Fibroblast of skin of left quadriceps (primary cell): ENCODE results near the gene SPATA7.
"Not testable (repeated sequence)": the region's sequence is repeated elsewhere in the genome, so short reads cannot be mapped to it uniquely, and the experiment has no call there.

Experiments
- DNase-seq, 2 experiments: peaks; one replicate each; pipeline ENCODE4 v3.0.0-alpha.2; 2013; ENCODE audit warnings: low read depth in 2 of 2

SPATA7 gene, protein sequence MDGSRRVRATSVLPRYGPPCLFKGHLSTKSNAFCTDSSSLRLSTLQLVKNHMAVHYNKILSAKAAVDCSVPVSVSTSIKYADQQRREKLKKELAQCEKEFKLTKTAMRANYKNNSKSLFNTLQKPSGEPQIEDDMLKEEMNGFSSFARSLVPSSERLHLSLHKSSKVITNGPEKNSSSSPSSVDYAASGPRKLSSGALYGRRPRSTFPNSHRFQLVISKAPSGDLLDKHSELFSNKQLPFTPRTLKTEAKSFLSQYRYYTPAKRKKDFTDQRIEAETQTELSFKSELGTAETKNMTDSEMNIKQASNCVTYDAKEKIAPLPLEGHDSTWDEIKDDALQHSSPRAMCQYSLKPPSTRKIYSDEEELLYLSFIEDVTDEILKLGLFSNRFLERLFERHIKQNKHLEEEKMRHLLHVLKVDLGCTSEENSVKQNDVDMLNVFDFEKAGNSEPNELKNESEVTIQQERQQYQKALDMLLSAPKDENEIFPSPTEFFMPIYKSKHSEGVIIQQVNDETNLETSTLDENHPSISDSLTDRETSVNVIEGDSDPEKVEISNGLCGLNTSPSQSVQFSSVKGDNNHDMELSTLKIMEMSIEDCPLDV

DNA sequence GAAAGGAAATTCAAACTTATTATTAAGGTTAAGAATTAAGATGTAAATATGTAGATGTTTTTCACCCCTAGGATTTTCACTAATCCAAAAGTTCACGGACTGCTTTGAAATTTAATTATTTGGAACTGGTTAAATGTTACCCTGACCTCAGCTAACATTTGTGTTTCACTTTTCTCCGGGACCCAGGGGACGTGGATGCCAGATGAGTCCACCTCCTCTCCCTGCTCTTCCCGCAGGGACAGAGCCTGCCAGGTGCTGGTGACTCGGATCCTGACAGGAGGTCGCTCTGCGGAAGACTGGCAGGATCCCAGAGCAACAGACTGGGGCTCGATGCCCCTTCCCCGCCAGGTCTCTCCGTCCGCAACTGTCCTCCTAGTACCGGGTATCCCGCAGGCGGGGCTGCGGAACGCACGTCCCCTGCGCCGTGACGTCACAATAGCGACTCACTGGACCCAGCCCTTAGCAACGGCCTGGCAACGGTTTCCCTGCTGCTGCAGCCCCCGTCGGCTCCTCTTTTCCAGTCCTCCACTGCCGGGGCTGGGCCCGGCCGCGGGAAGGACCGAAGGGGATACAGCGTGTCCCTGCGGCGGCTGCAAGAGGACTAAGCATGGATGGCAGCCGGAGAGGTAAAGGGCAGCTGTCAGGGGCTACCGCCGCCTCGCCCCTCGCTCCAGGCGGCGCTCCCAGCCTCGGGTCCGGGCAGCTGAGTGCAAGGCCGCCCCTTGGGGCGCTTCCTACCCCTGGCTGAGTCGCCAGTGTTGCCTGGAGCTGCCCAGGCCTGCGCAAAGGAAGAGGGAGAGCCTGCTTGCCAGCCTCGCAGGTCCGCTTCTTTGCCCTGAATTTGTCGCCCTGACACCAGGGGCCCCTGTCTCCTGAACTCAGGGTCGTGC, at the start of gene SPATA7:
TSS of gene SPATA7 (plus strand) at position 446 of the 890 bp plus-strand sequence. CDS start at position 608, 162 bp downstream.
- DNase-seq = peak; percentile 65 to 70

DNA sequence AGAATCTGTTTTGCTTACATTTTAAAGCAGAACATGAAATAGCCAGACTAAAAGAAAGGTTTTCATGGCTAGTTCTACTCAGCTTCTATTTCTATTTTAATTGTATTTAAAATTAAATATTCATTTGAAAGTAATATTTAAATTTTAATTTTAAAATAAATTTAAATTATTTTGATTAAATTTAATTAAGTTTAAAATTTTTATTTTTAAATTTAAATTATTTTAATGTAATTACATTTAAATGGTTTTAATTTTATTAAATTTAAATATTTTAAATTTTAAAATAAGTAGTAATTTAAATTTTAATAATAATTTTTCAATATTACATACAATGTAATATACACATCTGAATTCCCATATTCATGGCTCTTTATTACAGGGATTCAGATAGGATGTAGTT, 45.1 kb upstream of the SPATA7 start:
- no peak for DNase-seq

DNA sequence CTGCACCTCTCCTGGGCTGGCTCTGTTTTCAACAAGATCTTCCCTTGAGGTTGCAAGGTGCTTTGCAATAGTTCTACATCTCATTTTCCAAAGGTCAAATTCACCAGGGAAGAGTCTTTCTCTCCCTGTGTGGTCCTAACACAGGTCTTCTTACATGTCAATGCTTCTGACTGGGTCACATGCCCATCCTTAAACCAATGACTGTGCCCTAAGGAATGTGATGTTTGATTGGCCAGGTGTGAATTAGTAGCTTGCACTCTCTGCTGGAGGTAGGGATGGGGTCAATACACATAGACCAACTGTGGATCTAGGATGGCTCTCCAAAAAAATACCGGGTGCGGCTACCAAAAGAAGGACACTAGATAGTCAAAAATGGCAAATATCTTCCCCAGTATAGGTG, 42.5 kb upstream of the SPATA7 start:
- no peak for DNase-seq

DNA sequence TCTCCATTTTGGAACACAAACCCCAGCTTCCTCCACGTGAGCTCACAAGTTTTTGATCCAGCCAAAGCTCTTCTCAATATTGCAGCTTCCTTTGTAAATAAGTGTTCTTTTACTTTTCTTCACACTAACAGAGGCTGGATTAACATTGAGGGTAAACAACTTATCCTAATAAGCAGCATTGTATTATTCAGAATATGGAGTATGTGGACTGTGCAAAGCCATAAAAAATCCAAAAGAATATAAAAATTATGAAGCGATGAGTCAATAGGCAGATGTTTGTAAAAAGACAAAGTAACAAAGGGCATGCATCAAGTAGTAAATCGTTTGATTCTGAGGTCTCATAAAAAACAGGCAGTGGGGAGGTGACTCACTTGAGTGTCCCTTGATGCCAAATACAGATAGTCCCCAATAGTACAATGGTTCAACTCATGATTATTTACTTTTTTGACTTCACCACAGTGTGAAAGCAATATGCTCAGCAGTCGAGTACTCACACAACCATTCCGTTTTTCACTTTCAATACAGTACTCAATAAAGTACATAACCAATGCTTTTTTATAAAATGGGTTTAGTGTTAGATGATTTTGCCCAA, 39.3 kb upstream of the SPATA7 start:
- DNase-seq = no peak

DNA sequence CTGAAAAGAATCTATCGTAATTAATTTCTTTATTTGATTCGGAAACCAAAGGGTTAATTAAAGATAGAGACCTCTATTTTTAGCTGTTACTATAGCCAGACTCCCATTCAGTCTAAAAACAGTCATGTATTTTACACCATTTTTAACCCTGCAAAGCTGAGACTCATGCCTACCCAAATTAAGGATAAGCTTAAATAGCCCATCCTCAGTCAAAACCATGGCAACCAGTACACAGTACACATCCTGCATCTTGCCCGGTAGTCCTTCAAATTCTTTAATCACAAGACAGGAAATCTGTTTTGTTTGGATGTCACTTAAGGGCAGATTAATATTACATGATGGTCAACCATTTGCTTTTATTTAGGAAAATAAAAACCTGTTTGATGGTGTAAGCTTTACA, 36.9 kb upstream of the SPATA7 start:
- no peak for DNase-seq

DNA sequence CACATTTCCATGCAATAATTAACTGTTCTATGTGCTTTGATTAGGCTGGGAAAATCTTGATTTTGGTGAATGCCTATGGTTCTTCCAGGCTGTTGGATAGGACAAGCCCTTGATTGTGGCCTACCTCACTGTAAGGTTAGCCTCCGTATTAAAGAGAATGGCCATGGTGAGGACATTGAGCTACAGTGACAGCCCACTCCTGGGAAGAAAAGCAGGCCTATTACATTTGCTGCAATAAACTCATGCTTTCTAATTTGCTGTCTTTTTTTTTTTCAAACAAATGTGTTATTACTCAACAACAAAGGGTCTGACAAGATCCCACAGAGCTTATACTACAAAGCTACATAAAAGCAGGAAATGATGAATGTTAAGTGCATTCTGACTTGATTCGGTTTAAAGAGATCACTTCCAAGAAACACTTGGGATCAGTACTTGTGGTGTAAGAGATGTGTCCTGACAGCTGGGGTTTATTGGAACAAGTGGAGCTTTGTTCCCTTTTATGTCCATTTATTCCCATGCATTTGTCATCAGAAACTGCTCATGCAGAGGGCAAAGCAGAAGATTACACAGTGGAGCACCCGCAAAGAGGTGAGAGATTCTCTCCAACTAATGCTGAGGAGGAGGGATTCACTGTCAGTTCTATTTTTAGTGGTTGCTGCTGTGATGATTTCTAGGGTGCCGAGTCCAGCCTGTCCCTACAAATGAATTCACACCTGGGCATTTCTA, 33.3 kb upstream of the SPATA7 start:
- no peak for DNase-seq

DNA sequence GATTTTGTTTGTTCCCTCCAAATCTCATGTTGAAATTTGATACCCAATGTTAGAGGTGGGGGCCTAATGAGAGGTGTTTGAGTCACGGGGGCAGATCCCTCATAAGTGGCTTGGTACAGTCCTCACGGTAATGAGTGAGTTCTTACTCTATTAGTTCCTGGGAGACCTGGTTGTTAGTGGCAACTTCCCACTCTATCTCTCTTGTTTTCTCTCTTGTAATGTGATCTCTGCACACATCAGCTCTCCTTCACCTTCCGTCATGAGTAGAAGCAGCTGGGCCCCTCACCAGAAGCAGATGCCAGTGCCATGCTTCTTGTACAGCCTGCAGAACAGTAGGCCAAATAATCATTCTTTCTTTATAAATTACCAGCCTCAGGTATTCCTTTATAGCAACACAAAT, 32.8 kb upstream of the SPATA7 start:
- DNase-seq = no peak

DNA sequence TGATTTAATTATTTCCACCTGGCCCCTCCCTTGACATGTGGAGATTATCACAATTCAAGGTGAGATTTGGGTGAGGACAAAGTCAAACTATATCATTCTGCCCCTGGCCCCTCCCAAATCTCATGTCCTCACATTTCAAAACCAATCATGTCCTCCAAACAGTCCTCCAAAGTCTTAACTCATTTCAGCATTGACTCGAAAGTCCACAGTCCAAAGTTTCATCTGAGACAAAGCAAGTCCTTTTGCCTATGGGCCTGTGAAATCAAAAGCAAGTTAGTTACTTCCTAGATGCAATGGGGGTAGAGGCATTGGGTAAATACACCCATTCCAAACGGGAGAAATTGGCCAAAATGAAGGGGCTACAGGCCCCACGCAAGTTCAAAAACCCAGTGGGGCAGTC, 31.1 kb upstream of the SPATA7 start:
- no peak for DNase-seq

DNA sequence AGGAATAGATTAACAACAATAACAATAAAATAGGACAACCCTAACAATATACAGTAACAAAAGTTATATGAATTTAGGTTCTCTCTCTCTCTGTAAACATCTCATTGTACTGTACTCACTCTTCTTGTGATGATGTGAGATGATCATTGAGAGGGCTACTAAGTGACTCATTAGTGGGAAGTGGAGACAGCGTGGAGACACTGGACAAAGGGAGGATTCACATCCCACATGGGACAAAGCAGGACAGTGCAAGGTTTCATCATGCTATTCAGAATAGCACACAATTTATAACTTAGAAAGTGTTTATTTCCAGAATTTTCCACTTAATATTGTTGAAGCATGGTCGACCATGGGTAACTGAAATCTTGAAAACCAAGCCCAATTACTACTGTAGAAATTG, 26.0 kb upstream of the SPATA7 start:
- DNase-seq = no peak

DNA sequence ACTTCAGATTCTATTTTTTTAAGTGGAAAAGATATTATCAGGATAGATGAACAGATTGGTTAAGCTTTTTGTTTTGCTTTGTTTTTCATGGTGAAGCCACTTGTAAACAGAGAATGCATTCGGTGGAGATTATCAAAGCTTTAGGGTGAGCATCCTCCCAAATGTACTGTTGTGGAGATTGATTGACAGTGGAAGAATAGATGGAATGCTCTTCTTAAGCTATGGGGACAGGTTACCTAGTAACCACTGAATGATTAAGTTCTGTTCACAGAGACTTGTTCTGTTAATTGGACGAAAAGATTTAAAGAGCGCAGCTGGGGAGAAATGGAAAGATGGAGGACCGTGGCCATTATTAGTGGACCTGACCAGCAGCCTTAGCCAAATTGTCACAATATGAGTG, 21.8 kb upstream of the SPATA7 start:
- no peak for DNase-seq

DNA sequence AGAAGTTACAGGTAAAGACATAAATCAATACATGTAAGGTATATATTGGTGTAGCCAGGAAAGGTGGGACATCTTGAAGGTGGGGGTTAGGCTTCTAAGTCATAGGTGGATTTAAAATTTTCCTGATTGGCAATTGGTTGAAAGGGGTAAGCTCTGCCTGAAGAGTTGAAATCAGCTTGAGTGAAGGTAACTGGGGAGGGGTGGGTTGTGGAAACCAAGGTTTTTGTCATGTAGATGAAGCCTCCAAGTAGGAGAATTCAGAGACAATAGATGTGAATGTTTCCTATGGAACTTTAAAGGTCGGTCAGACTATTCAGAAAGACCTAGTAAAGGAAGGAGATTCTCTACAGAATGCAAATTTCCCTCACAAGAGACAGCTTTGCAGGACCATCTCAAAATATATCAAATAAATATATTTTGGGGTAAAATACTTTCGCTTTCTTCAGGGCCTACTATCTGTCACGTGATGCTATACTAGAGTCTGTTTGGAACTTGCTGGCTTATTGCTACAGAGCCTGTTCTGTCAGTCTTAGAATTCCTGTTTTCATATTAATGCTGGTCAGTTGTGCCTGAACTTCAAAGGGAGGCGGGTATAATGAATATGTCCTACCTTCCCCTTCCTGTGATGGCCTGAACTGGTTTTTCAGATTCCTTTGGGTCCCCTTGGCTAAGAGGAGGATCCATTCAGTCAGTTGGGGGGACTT, 20.6 kb upstream of the SPATA7 start:
- DNase-seq = no peak

DNA sequence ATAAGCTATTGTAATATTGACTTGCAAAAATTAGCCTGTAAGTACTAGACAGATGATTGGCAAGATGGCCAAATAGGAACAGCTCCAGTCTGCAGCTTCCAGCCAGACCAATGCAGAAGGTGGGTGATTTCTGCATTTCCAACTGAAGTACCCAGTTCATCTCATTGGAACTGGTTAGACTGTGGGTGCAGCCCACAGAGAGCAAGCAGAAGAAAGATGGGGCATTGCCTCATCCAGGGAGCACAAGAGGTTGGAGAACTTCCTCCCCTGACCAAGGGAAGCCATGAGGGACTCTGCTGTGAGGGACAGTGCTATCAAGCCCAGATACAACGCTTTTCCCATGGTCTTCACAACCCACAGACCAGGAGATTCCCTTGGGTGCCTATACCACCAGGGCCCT, 16.0 kb upstream of the SPATA7 start:
- DNase-seq = no peak

DNA sequence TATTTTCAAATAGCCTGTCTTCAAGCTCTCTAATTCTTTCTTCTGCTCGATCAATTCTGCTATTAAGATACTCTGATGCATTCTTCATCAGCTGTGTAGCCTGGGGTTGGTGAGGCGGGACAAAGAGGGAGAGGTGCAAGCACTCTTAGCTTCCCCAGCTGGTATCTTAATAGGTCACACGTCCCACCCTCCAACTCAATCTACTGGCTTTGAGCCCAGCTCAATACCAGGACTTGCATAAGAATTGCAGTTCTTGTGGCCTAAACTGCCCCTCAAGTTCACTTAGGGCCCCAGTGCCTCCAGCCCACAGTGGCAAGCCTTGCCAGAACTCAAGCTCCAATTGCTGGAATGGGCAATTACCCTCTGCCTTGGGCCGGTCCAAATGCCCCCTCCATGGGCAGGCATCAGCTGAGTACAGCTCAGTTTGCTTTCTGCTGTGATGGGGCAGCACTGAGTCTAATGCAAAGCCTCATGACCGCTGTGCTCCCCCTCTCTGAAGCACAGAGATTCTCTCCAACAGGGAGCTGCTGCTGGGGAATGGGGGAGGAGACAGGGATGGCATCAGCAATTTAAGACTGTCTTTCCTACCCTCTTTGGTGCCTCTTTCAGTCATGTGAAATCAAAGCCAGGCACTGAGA, 5.6 kb upstream of the SPATA7 start:
- no peak for DNase-seq

DNA sequence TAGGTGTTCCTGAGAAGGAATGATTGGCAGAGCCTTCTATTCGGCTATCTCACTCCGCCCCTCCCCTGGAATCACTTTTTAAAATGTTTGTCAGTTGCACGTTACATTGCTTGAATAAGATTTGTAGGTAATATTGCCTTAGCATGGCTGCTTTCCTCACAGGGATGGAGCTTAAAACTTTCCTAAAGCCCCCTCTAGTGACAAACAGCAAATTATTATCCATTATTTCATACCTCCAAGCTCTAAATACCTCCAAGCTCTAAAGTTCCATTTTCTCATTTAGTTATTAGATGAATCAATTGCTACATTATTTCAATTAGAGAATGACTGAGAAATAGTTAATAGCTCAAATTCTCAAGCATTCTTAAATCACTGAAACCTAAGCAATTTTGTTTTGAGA, 5.1 kb upstream of the SPATA7 start:
- no peak for DNase-seq

DNA sequence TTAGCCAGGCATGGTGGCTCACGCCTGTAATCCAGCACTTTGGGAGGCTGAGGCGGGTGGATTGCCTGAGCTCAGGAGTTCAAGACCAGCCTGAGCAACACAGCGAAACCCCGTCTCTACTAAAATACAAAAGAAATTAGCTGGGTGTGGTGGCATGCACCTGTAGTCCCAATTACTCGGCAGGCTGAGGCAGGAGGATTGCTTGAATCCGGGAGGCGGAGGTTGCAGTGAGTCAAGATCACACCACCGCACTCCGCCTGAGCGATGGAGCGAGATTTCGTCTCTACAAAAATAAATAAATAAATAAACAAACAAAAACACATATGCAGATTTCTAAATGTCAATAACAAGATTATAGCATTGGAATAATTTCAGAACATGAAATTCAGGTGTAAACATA, 3.8 kb upstream of the SPATA7 start:
- not testable (repeated sequence) for DNase-seq

DNA sequence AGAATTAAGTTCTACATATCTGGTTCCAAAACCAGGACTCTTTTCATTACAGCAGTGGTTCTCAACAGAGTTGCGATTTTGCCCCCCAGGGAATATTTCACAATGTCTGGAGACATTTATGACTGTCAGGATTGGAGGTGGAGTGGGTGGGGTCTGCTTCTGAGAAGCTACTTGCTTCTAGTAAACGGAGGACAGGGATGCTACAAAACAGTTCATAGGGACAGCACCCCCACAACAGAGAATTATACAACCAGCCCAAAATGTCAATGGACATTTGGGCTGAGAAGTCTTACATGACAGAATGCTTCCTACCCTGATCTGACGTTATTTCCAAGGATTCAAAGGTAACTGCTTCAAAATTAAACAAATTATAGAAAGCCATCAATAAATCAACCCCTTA, 739 bp upstream of the SPATA7 start:
- no peak for DNase-seq

DNA sequence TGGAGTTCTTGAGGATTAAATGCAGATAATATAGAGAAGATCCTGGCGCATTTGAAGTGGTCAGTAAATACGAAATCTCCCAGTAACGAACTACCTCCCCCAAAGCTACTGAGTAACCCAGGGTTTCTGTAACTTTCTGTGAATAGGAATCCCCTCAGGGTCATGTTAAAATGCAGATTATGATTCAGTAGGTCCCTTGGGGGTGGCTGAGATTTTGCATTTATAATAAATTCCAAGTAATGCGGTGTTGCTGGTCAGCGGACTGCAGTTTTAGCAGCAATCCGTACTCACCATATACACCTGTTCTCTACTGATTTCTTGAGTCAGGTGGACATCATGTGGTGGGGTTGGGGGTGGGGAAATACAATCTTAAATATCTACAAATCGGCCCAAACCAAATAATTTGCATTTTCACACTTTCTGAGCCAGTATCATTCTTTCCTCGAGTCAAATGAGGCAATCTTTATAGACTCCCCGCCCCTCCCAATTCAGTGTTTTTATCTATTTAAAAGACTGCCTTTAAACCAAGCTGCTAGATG, 868 bp downstream of the SPATA7 start:
- no peak for DNase-seq

DNA sequence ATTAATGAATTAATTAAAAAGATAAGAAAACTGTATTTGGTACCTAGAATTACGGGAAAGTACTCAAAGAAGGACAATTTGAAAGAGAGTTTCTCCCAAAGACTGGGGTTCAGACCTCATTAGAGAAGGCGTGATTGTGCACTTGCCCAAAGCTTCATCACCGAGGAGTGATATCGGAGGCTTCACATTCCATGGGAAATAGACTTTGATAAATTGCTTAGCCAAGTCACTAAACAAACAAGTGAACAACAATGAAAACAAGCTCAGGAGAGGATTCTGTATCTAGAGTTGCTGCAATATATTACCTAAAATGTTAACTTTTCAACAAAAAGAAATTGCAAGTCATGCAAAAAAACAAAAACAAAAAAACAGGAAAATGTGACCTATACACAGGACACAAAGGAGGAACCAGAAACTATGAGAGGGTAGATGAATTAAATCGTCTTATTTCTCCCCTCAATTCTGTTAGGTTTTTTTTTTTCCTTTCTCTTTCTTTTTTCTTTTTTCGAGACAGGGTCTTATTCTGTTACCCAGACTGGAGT, 3.4 kb downstream of the SPATA7 start:
- DNase-seq = no peak

DNA sequence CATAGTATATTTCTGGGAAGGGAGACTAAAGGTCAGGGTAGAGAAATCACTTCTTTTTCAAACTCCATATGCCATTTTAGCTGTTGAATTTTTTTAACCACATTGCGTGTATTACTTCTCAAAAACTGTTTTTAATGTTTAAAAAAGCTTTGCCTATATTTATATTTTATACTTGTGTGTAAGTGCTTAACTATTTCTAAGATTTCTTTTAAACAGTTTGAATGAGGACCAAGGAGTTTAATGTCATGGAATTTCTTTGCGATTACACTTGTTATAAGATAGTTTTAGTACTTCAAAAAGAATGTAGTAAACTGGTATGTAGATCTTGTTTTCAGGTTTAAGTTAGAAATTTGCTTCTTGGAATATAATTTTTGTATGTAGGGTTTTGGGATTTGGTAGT, 7.2 kb downstream of the SPATA7 start:
- no peak for DNase-seq

DNA sequence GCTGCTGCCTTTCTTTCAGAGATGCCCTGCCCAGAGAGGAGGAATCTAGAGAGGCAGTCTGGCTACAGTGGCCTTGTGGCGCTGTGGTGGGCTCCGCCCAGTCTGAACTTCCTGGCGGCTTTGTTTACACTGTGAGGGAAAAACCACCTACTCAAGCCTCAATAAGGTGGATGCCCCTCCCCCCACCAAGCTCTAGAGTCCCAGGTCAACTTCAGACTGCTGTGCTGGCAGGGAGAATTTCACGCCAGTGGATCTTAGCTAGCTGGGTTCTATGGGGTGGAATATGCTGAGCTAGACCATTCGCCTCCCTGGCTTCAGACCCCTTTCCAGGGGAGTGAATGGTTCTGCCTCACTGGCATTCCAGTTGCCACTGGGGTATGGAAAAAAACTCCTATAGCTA, 25.6 kb downstream of the SPATA7 start:
- no peak for DNase-seq
